GM19099 (cell line): Measurements from ENCODE around the gene NAA25.

Experiments used
- POLR2A ChIP-seq: IDR thresholded peaks from 3 replicates; pipeline ENCODE4 v1.6.1; 2011; ENCODE audit warnings: low read depth; ENCODE audit not compliant: insufficient read length; ENCODE audit errors: extremely low read depth

NAA25 gene

GRCh38 chr12:112022241-112023016 is 86.2 kb downstream of the NAA25 start:
- TF ChIP-seq POLR2A: peak; percentile 10

DNA sequence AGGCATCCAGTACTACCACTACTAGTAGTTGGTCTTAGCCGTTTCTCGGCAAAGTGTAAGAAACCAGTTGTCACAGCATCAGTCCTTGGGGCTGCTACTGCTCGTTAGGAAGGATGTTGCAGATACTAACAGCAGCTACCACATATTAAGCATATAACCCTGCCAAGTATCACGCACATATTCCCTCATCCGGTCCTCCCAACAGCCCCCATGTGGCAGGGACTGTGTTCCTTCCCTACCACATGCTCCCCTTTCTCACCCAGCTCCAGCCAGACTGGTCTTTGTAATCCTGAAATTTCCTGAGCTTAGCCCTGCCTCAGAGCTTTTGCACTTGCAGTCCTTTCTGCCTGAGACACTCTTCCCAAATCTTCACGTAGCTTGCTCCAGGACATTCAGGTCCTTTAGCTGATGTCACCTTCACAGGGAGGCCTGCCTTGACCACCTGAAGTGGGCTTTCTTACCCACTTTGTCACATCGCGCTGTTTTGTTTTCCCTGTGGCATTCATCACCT is 87.6 kb downstream of the NAA25 start:
- TF ChIP-seq POLR2A: no peak

GRCh38 chr12:112018571-112019237 is 89.9 kb downstream of the NAA25 start:
- TF ChIP-seq POLR2A: no peak

GRCh38 chr12:112017041-112017440 is 91.5 kb downstream of the NAA25 start:
- no peak for TF ChIP-seq POLR2A

- no peak for TF ChIP-seq POLR2A
These were observed 92.6 kb downstream of the NAA25 start for GRCh38 chr12:112015938-112016337.

DNA sequence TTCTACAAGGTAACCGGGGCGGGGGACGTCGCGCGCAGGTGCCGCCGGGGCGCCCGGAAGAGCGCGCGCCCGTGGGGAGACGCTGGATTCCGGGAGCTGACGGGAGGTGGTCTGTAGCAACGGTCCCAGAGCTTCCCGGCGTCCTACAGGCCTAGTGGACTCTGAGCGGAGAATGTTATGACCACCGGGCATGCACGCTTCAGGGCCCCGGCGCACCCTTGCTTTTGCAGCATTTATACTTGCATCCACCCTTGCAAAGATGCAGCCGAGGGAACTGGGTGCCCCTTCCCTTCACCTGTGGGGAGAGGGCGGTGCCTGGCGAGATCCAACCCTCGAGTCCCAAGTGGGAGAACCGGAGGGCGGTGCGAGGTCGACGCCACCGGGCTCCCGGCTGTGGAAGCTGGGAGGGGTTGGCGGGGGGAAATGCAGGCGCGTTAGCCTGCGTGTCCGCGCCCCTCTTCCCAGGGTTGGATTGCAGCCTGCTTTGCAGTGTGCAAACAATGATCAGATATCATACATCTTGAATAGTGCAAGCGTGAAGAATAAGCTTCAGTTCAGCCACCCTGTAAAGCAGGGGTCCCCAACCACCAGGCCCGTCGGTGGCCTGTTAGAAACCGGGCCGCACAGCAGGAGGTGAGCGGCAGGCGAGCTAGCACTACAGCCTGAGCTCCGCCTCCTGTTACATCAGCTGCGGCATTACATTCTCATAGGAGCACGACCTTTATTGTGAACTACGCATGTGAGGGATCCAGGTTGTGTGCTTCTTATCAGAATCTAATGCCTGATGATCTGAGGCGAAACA is 94.8 kb downstream of the NAA25 start:
- TF ChIP-seq POLR2A: peak; percentile 78

- TF ChIP-seq POLR2A: peak; percentile 97
These were observed 95.6 kb downstream of the NAA25 start, which contains the start of the genes ERP29 and TMEM116 for GRCh38 chr12:112012775-112013600. TSS of gene ERP29 (plus strand) at chr12:112013426. CDS start at chr12:112013466, 40 bp downstream. TSS of gene TMEM116 (minus strand) at chr12:112013165. CDS start at chr12:112005270, 7,895 bp downstream.

DNA sequence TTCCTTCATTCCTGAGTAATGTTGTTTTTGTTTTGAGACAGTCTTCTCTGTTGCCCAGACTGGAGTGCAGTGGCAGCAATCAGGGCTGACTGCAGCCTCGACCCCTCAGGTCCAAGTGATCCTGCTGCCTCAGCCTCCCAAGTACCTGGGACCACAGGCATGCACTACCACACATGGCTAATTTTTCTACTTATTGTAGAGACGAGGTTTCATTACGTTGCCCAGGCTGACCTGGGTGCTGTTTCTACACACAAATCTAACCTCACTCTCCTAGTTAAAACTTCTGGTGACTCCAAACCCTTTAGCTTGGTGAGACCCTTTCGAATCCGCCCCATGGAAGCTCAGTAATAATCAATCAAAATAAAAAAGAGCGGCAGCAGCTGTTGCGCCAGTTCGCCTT is 96.9 kb downstream of the NAA25 start:
- TF ChIP-seq POLR2A: no peak

DNA sequence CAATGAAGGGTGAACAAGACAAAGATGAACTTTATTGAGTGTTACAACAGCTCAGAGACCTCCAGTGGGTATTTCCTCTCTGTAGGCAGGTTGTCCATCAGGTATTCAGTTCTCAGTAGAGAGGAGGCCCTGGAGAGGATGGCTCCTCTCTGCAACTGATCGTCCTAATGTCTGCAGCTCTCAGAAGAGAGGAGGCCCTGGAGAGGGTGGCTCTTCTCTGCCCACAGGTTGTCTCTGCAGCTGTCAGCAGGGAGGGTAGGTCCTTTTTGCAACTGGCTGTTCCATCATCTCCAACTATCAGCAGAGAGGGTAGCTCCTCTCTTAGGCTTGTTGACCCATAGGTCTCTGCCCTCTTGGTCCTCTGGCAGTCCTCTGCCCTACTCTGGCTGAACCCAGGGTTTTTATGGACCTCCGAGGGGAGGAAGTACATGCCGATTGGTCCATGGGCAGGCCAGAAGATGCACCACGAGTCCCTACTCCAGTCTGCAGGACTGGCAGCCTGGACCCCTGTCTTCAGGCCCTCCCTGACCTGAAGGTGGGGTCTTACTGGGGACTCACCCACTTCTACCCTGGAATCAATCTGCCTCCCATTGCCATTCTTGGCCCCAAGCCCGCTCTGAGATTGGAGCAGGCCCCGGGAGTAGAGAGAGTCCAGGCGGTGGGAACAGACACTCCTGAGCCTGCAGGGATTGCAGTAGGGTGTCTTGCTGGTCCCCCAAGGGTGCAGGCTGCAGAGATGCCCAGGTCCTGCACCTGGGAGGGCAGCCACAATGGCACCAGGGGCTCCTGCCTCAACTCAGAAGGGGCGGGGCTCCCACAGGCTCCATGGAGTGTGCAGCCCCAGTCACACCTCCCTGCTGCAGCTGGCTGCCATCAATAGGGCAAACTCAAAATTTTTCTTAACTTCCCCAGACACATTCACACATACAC is 97.9 kb downstream of the NAA25 start:
- no peak for TF ChIP-seq POLR2A

- TF ChIP-seq POLR2A: no peak
These were observed 99.7 kb downstream of the NAA25 start for GRCh38 chr12:112008918-112009317.

DNA sequence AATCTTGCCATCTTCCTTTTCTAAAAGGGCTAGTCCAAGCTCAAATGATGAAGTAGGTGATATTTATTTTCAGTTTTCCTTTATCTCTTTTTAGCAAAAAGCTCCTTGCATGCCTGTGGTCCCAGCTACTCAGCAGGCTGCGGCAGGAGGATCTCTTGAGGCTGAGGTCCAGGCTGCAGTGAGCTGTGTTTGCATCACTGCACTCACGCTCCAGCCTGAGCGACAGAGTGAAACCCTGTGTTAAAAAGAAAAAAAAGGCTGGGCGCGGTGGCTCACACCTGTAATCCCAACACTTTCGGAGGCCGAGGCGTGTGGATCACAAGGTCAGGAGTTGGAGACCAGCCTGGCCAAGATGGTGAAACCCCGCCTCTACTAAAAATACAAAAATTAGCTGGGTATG is 100.6 kb downstream of the NAA25 start:
- no peak for TF ChIP-seq POLR2A

DNA sequence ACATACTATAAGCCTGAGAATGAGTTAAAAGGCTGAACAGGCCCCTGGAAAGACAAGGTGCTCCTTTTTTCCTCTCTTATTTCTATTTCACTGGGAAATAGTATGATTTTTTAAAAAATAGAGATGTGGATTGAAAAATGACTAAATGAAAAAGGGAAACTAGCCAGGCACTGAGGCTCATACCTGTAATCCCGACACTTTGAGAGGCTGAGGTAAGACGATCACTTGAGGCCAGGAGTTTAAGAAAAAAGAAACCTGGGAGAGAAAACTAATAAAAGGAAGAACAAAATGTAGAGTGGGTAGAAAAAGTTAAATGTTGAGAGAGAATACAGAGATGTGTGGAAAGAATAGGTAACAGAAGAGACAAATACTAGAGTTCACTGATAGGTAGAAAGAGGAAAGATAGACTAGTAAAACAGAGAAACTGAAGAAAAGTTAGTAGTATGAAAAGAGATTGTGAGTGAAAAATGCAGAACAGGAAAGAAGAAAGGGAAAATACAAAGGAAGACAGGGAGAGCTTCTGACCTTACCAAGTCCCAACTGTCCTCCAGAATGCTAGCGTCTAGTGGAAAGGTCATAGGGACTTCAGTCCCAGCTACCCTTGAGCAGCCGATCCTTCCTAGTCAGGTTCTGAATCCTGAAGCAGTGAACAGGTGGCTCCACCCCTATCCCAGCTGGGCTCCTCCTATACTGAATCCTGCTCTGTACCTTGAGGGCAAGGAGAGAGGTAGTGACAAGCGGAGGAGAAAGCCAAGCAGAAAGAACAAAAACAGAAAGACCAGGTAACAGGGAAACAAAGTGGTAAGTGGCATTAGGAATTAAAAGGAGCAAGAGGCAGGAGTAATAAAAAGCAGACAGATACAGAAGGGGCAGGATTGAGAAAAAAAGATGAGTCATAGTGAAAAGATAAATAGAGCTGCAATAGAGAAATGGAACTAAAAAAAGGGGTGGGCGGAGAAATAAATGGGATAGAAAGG is 102.9 kb downstream of the NAA25 start:
- no peak for TF ChIP-seq POLR2A

GRCh38 chr12:112004041-112004440 is 104.5 kb downstream of the NAA25 start:
- TF ChIP-seq POLR2A: no peak

DNA sequence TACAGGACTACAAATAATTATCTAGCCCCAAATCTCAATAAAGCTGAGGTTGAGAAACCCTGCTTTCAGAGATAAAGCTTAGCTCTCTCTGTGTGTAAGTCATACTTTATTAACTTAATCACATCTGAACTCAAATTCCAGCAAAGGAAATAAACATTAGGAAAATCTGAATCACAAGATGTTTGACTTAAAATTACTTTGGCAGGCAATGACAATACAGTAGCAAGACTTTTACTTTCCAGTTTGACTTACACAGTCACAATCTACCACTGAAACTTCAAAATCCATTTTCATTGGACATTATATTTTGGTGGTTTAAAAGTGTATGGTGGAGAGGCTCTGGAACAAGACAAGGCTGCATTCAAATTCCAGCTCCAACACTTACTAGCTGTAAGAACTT is 107.0 kb downstream of the NAA25 start:
- no peak for TF ChIP-seq POLR2A
